PC-3 (cell line): ENCODE results near the gene ARHGEF28.

Experiments used
- CTCF ChIP-seq: fragments of 300-600 bp; sonication (generic); conservative IDR thresholded peaks from 2 replicates; pipeline ENCODE4 v1.5.1; 2017; ENCODE audit warnings: antibody characterized with exemption, low read depth, mild to moderate bottlenecking, low read length
- EZH2 ChIP-seq: fragments of 300-600 bp; sonication (generic); IDR thresholded peaks from one replicate; pipeline ENCODE4 v1.6.1; 2017; ENCODE audit warnings: antibody characterized with exemption, mild to moderate bottlenecking, low read length; ENCODE audit not compliant: unreplicated experiment
- EZH2phosphoT487 ChIP-seq: fragments of 300-600 bp; sonication (generic); IDR thresholded peaks from 2 replicates; pipeline ENCODE4 v1.6.1; 2018; ENCODE audit warnings: mild to moderate bottlenecking, antibody characterized with exemption, low read length, borderline replicate concordance

- TF ChIP-seq CTCF (no peak), EZH2phosphoT487 (no peak), EZH2 (no peak)
Observed at GRCh38 chr5:73974871-73975360, 348.9 kb downstream of the ARHGEF28 start.
